Spleen (tissue), 11 donors: ENCODE data around the gene ZAR1. TPM values are rescaled to one million over a fixed set of nuclear protein-coding genes. Genes with fewer than 3 reads are reported as not detected.

Source experiments
- DNase-seq: peaks from one replicate; pipeline ENCODE4 v3.0.0-alpha.2; 2020
- H3K27ac ChIP-seq, 8 donors: fragments of 200-600 bp; sonication (generic) in 7 of 8; 1 replicate in 4 of 8; 2 replicates in 4 of 8; pipeline versions ENCODE4 v1.5.0 to v1.8.0; 2016 to 2021; ENCODE audit warnings: inconsistent platforms in 4 of 8, mild to moderate bottlenecking in 4 of 8, moderate library complexity in 1 of 8
- H3K27me3 ChIP-seq, 7 donors: fragments of 200-600 bp; sonication (generic) in 6 of 7; replicated peaks in 1 of 7; 1 replicate in 4 of 7; 2 replicates in 3 of 7; pipeline versions ENCODE4 v1.5.0 to v1.8.0; 2016 to 2021; ENCODE audit warnings: inconsistent platforms in 3 of 7, mild to moderate bottlenecking in 1 of 7
- H3K36me3 ChIP-seq, 6 donors: fragments of 200-600 bp; sonication (generic) in 5 of 6; 1 replicate in 4 of 6; 2 replicates in 2 of 6; pipeline versions ENCODE4 v1.5.0 to v1.8.0; 2016 to 2021; ENCODE audit warnings: inconsistent platforms in 2 of 6
- H3K4me1 ChIP-seq, 6 donors: fragments of 200-600 bp; sonication (generic) in 5 of 6; 1 replicate in 3 of 6; 2 replicates in 3 of 6; pipeline versions ENCODE4 v1.5.0 to v1.8.0; 2016 to 2021; ENCODE audit warnings: inconsistent platforms in 3 of 6
- H3K4me3 ChIP-seq, 8 donors: fragments of 200-600 bp; sonication (generic) in 7 of 8; 1 replicate in 4 of 8; 2 replicates in 4 of 8; pipeline versions ENCODE4 v1.5.0 to v1.8.0; 2016 to 2021; ENCODE audit warnings: inconsistent platforms in 4 of 8, mild to moderate bottlenecking in 4 of 8, moderate library complexity in 2 of 8
- H3K9me3 ChIP-seq, 8 donors: fragments of 200-600 bp; sonication (generic) in 7 of 8; 1 replicate in 4 of 8; 2 replicates in 4 of 8; pipeline versions ENCODE4 v1.5.0 to v1.8.0; 2016 to 2021; ENCODE audit warnings: inconsistent platforms in 4 of 8
- CTCF ChIP-seq, 11 experiments: fragments of 200-600 bp in 7 of 11; fragments of 450-650 bp in 4 of 11; sonication (generic) in 4 of 11; IDR thresholded peaks in 8 of 11; conservative IDR thresholded peaks in 3 of 11; 1 replicate in 7 of 11; 2 replicates in 4 of 11; pipeline versions ENCODE4 v1.4.0 to v1.8.0; 2016 to 2021; ENCODE audit warnings: antibody characterized with exemption in 11 of 11, inconsistent platforms in 4 of 11, mild to moderate bottlenecking in 1 of 11
- POLR2A ChIP-seq, 3 donors: fragments of 450-650 bp; IDR thresholded peaks; one replicate each; pipeline ENCODE4 v1.5.1; 2017; ENCODE audit warnings: antibody characterized with exemption in 3 of 3, mild to moderate bottlenecking in 1 of 3
- POLR2AphosphoS5 ChIP-seq, 3 donors: sonication (generic); formaldehyde crosslinking; IDR thresholded peaks; one replicate each; pipeline ENCODE4 v1.5.1; 2017; ENCODE audit warnings: antibody characterized with exemption in 3 of 3
- WGBS, 5 donors: extraction: QIAGEN DNeasy Blood & Tissue Kit in 3 of 5; methylation state at CpG; one replicate each; pipeline versions ENCODE4 v1.1.5 to v1.1.7; 2013 to 2018; 5-methylcytosine and 5-hydroxymethylcytosine counted together
- intact Hi-C: fragments of 100-400 bp; cut with DNase I; formaldehyde crosslinking; loops from one replicate; pipeline ENCODE4 v1.15.0; 2023; ENCODE audit warnings: low total_unique reads
- polyA plus RNA-seq, 3 donors: library from polyadenylated mRNA; stranded (reverse); fragments of 200-250 nt; gene quantifications; one replicate each; pipeline ENCODE4 v1.2.1, GENCODE V29; 2013
- total RNA-seq, 7 donors: library from RNA; depleted of rRNA in 3 of 7; stranded (reverse); fragments of >200 nt in 3 of 7; fragmentation: NEBNext Ultra II Directional in 4 of 7; extraction: Animal tissue kit (Norgen Biotek cat#: 25700) in 4 of 7; gene quantifications; one replicate each; pipeline versions ENCODE4 v1.1.0 to v1.2.1, GENCODE V29; 2016 to 2021
- donor health status: healthy with polysubstance abuse.
- donor health status: DM: no; HTN: no; CAD: no; lungs with moderate emphysema.
- donor health status: DM: no; HTN: no; CAD: no.
- donor health status: Bipolar disorder and iron deficiency.
- donor health status: healthy.
- donor health status: DM: no; HTN: no; CAD: no.
- donor health status: DM: yes; HTN: yes; CAD: no.

The ZAR1 gene
- total and polyA plus RNA-seq, 10 donors, result not detected

- Histone ChIP-seq H3K27me3 (peaks cover 2 to 96% (median 82%) of the 10 kb centered on the region in 7 donors), H3K36me3 (no peaks in the 10 kb centered on the region), H3K4me3 (peak overlapping the region in 3 of 8 donors; percentile 20 to 67 (median 41)), H3K9me3 (no peaks in the 10 kb centered on the region), H3K27ac (no peak overlapping the region), H3K4me1 (peaks cover 8 to 23% (median 16%) of the 10 kb centered on the region in 6 donors)
- DNase-seq, result no peak
- TF ChIP-seq POLR2A (IDR thresholded peaks at IDR 0.05), result no peak
- TF ChIP-seq CTCF (IDR thresholded peaks at IDR 0.05 in 8 of 11, conservative IDR thresholded peaks at IDR 0.05 in 3 of 11), result no peak
- no peak for TF ChIP-seq POLR2AphosphoS5 (IDR thresholded peaks at IDR 0.05)
- WGBS, 5 donors, result 20 to 29% (median 27%) methylated on average over 22 of the region's 22 CpGs
- intact Hi-C loops, result no loop called here
Observed at GRCh38 chr4:48484494-48485168, 5.4 kb upstream of the ZAR1 start.

- DNase-seq, result no peak
- no peaks in the 10 kb centered on the region for H3K9me3 ChIP-seq
- no peak overlapping the region for H3K27ac ChIP-seq
- TF ChIP-seq CTCF (IDR thresholded peaks at IDR 0.05 in 8 of 11, conservative IDR thresholded peaks at IDR 0.05 in 3 of 11) (no peak), POLR2AphosphoS5 (IDR thresholded peaks at IDR 0.05) (no peak), POLR2A (IDR thresholded peaks at IDR 0.05) (no peak)
- peaks cover 0 to 22% (median 17%) of the 10 kb centered on the region in 6 donors for H3K4me1 ChIP-seq
- peaks cover 10 to 72% (median 64%) of the 10 kb centered on the region in 7 donors for H3K27me3 ChIP-seq
- 11 to 17% (median 16%) methylated on average over 14 of the region's 14 CpGs for WGBS, 5 donors
- peak overlapping the region in 7 of 8 donors; percentile 24 to 64 (median 33) for H3K4me3 ChIP-seq
- no peaks in the 10 kb centered on the region for H3K36me3 ChIP-seq
- intact Hi-C loops, result no loop called here
Observed at GRCh38 chr4:48489683-48490011, 405 bp upstream of the ZAR1 start.

- Histone ChIP-seq H3K4me3 (peak overlapping the region in 7 of 8 donors; percentile 24 to 64 (median 33)), H3K27me3 (peaks cover 10 to 60% (median 53%) of the 10 kb centered on the region in 7 donors), H3K4me1 (peaks cover 0 to 21% (median 17%) of the 10 kb centered on the region in 6 donors), H3K36me3 (peaks cover 0 to 4% (median 0%) of the 10 kb centered on the region in 6 donors), H3K9me3 (no peaks in the 10 kb centered on the region), H3K27ac (no peak overlapping the region)
- DNase-seq, result peak; percentile 76
- intact Hi-C loops, result no loop called here
- TF ChIP-seq CTCF (IDR thresholded peaks at IDR 0.05 in 8 of 11, conservative IDR thresholded peaks at IDR 0.05 in 3 of 11) (no peak), POLR2AphosphoS5 (IDR thresholded peaks at IDR 0.05) (no peak), POLR2A (IDR thresholded peaks at IDR 0.05) (no peak)
- WGBS, 5 donors, result 12 to 24% (median 14%) methylated on average over 52 to 104 of the region's 104 CpGs
Observed at GRCh38 chr4:48490680-48491513, 845 bp downstream of the ZAR1 start.
